ENCODE measurements around the gene ARG2. TPM values are rescaled to one million over a fixed set of nuclear protein-coding genes. Genes with fewer than 3 reads are reported as not detected.

The ARG2 gene
- total RNA-seq, 1 donor from 2014 or later: 49.0 TPM

DNA sequence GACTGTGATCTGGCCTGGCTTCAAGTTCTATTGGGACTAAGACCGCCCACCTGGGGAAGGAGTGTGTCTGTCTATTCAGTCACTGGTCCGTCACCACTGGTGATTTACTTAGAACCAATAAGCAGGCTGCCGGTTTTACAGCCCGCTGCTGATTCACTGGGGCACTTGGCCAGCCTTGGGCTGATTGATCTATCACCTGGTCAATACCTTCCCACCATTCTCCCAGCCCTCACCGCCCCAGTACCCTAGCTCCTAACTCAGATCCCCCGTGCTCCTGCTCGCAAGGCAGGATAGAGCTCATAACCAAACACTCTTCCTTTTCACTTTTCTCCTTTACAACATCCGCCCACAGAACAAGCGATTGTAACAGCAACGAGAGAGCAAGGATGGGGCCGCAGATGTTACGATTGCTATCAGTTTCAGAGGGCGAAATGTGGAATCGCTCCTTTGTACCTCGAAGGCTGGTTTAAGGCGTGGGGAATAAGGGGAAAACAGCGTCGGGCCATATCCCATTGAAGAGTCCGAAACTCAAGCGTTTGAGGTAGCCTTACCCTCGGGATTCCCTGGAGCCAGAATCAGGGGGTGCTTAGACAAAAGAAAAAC, 75.2 kb downstream of the ARG2 start:
- DNase-seq: peak; percentile 49

- DNase-seq: peak; percentile 82
These were observed 75.8 kb downstream of the ARG2 start, which contains the start of gene RDH11 for GRCh38 chr14:67695394-67695949. Gene RDH11 (minus strand): TSS chr14:67695764. CDS start chr14:67695703, 61 bp downstream.

DNA sequence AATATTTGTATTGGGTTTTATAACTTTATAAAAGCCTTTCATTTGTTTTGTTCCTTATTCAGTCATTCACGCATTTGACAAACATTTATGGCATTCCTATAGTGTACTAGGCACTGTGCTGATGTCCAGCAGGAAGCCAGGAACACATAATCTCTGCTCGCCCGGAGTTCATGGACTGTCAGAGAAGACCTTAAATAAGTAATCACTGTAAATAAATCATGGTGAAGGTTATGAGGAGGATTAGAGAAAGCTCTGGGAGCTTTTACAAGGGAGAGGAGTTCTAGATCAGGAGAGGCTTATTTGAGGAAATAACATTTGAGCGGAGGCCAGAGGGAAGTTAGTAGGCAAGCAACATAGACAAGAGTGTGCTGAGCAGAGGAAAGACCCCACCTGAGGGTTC, 77.3 kb downstream of the ARG2 start:
- DNase-seq: no peak

GRCh38 chr14:67698179-67698578, 78.5 kb downstream of the ARG2 start:
- DNase-seq: no peak

Small RNA genes within 50 kb of the gene (small RNA-seq; reads per million reads assigned to genes)
- gene AL132640.3 (not detected), gene RF00019 (not detected), gene RNA5SP386 (not detected)

Other genes starting within 250 kb of the ARG2 start
- 0.47 TPM for gene PLEK2, start 207.8 kb upstream of the ARG2 start, total RNA-seq
- 23.9 TPM for gene TMEM229B, start 131.2 kb upstream of the ARG2 start, total RNA-seq
- gene PLEKHH1, start 86.6 kb upstream of the ARG2 start, total RNA-seq: 5.5 TPM
- gene PIGH, start 19.7 kb upstream of the ARG2 start, total RNA-seq: 25.3 TPM
- 42.3 TPM for gene VTI1B, start 54.7 kb downstream of the ARG2 start, total RNA-seq
- gene RDH11, start 75.8 kb downstream of the ARG2 start, total RNA-seq: 128 TPM
- gene RDH12, start 82.0 kb downstream of the ARG2 start, total RNA-seq: 0.31 TPM
- 22.0 TPM for gene ZFYVE26, start 196.7 kb downstream of the ARG2 start, total RNA-seq
- 9.8 TPM for gene RAD51B, start 199.9 kb downstream of the ARG2 start, total RNA-seq

Measured in occipital lobe (tissue), 3 donors.